Calu3 (cell line): ENCODE results near the gene LGI4. TPM values are rescaled to one million over a fixed set of nuclear protein-coding genes. Genes with fewer than 3 reads are reported as not detected.

ENCODE experiments used
- BruUV-seq: library from RNA; stranded (reverse); fragments of 400-500 nt; replicated peaks from 2 replicates; lab custom pipeline; 2021; lab: Mats Ljungman, UMichigan
- CTCF ChIA-PET: fragments of 300-600 bp; sonication (Branson Sonifier 250); formaldehyde crosslinking; loops from one replicate; lab custom pipeline; 2022; ENCODE audit warnings: antibody characterized with exemption; lab: Charles Lee
- DNase-seq: peaks from one replicate; pipeline ENCODE4 v3.0.0; 2022
- H3K27ac Mint-ChIP-seq: one replicate; pipeline ENCODE4 v1.8.0; 2022; ENCODE audit warnings: mixed read lengths; ENCODE audit not compliant: unreplicated experiment
- H3K27me3 Mint-ChIP-seq: one replicate; pipeline ENCODE4 v1.8.0; 2022; ENCODE audit warnings: mixed read lengths; ENCODE audit not compliant: unreplicated experiment
- H3K36me3 Mint-ChIP-seq: one replicate; pipeline ENCODE4 v1.8.0; 2022; ENCODE audit warnings: mild to moderate bottlenecking, moderate library complexity, mixed read lengths; ENCODE audit not compliant: insufficient read depth, unreplicated experiment
- H3K4me1 Mint-ChIP-seq: one replicate; pipeline ENCODE4 v1.8.0; 2022; ENCODE audit warnings: mild to moderate bottlenecking, low read depth, mixed read lengths; ENCODE audit not compliant: unreplicated experiment
- H3K4me3 Mint-ChIP-seq: one replicate; pipeline ENCODE4 v1.8.0; 2022; ENCODE audit warnings: mild to moderate bottlenecking, low read depth, moderate library complexity, mixed read lengths; ENCODE audit not compliant: unreplicated experiment
- H3K9me3 Mint-ChIP-seq: one replicate; pipeline ENCODE4 v1.8.0; 2022; ENCODE audit warnings: low read depth, mixed read lengths; ENCODE audit not compliant: unreplicated experiment
- CTCF ChIP-seq: fragments of 200-600 bp; IDR thresholded peaks from one replicate; pipeline ENCODE4 v1.8.0; 2022; ENCODE audit warnings: antibody characterized with exemption; ENCODE audit not compliant: unreplicated experiment
- intact Hi-C: fragments of 100-400 bp; cut with micrococcal nuclease; formaldehyde crosslinking; loops from one replicate; pipeline ENCODE4 v1.10.0; 2022; ENCODE audit not compliant: unreplicated experiment
- total RNA-seq: library from RNA; stranded (reverse); gene quantifications from 2 replicates; pipeline ENCODE4 v1.2.3, GENCODE V29; 2022

The LGI4 gene
- total RNA-seq, 1 experiment from 2014 or later, result 0.68 TPM

GRCh38 chr19:35160629-35161433 is 26.0 kb upstream of the LGI4 start:
- Mint-ChIP-seq H3K9me3 (peaks cover 7% of the 10 kb centered on the region), H3K36me3 (peaks cover 99% of the 10 kb centered on the region), H3K27ac (peak overlapping the region; percentile 53), H3K4me1 (peaks cover 74% of the 10 kb centered on the region), H3K27me3 (no peaks in the 10 kb centered on the region), H3K4me3 (no peak overlapping the region)
- no peak for DNase-seq
- CTCF ChIA-PET, result no interaction called here
- BruUV-seq, result no TSS peak
- no peak for TF ChIP-seq CTCF
- intact Hi-C loops, result loop anchor here (5.0 kb wide), 1 partner anchor 56 kb away; no protein-coding TSS in a partner anchor

GRCh38 chr19:35159606-35160005 is 24.7 kb upstream of the LGI4 start:
- no peak for DNase-seq
- BruUV-seq, result no TSS peak
- TF ChIP-seq CTCF, result no peak
- no peak overlapping the region for H3K4me3 Mint-ChIP-seq
- H3K27ac Mint-ChIP-seq, result no peak overlapping the region
- CTCF ChIA-PET, result no interaction called here
- peaks cover 99% of the 10 kb centered on the region for H3K36me3 Mint-ChIP-seq
- H3K4me1 Mint-ChIP-seq, result peaks cover 66% of the 10 kb centered on the region
- peaks cover 7% of the 10 kb centered on the region for H3K9me3 Mint-ChIP-seq
- H3K27me3 Mint-ChIP-seq, result no peaks in the 10 kb centered on the region
- intact Hi-C loops, result loop anchor here (5.0 kb wide), 1 partner anchor 58 kb away; no protein-coding TSS in a partner anchor

GRCh38 chr19:35157431-35157830 is 22.6 kb upstream of the LGI4 start:
- no peak for TF ChIP-seq CTCF
- Mint-ChIP-seq H3K9me3 (peaks cover 7% of the 10 kb centered on the region), H3K4me1 (peaks cover 54% of the 10 kb centered on the region), H3K27ac (no peak overlapping the region), H3K27me3 (no peaks in the 10 kb centered on the region), H3K4me3 (no peak overlapping the region), H3K36me3 (peaks cover 86% of the 10 kb centered on the region)
- CTCF ChIA-PET, result no interaction called here
- no TSS peak for BruUV-seq
- intact Hi-C loops, result no loop called here
- no peak for DNase-seq

- H3K36me3 Mint-ChIP-seq, result peaks cover 78% of the 10 kb centered on the region
- no peaks in the 10 kb centered on the region for H3K27me3 Mint-ChIP-seq
- H3K27ac Mint-ChIP-seq, result peak overlapping the region; percentile 96
- TF ChIP-seq CTCF, result no peak
- peak overlapping the region; percentile 99 for H3K4me3 Mint-ChIP-seq
- peaks cover 46% of the 10 kb centered on the region for H3K4me1 Mint-ChIP-seq
- intact Hi-C loops, result no loop called here
- BruUV-seq, result no TSS peak
- no peak for DNase-seq
- CTCF ChIA-PET, result interaction anchor here (0.5 kb wide), 1 partner anchor 96 kb away, joined by 4 read pairs; no protein-coding TSS in a partner anchor
- peaks cover 3% of the 10 kb centered on the region for H3K9me3 Mint-ChIP-seq
Observed at GRCh38 chr19:35156673-35157014, 21.8 kb upstream of the LGI4 start.
